Stimulated activated CD4-positive, alpha-beta T cell treated with anti-CD3 and anti-CD28 coated beads, Interleukin-12 subunit alpha, Interleukin-12 subunit beta, amount 100 ng/mL, for 48 hours (primary cell): ENCODE measurements around the gene PDXK.

Source experiments
- DNase-seq, 3 donors: peaks; one replicate each; pipeline ENCODE4 v3.0.0-alpha.2; 2020; ENCODE audit warnings: low read depth in 2 of 3, low spot score in 1 of 3

The PDXK gene

DNA sequence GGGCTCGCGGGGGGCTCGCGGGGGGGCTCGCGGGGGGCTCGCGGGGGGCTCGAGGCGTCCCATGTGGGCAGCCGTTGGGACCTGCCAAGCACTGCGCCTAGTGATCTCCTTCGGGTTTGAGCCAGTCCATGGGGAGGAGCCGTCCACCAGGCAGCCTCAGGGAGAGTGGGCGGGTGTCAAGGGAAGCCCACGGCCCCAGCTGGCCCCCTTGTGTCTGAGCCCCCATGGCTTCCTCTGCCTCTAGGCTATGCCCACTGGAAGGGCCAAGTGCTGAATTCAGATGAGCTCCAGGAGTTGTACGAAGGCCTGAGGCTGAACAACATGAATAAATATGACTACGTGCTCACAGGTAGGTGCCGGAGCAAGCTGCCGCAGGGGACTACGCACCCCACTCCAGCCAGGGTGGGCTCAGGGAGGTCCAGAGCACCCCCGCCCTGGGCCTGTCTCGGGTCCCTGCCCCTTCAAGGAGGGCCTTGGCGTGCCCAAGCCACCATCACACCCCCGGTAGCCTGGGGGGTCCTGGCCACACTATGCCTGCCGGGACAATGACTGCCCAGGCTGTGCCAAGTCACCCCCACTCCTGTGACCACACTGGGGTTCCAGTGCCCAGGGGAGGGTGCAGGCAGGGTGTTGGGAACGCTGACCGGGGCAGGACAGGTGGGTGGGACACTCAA, 22.6 kb downstream of the PDXK start:
- DNase-seq, result no peak

DNA sequence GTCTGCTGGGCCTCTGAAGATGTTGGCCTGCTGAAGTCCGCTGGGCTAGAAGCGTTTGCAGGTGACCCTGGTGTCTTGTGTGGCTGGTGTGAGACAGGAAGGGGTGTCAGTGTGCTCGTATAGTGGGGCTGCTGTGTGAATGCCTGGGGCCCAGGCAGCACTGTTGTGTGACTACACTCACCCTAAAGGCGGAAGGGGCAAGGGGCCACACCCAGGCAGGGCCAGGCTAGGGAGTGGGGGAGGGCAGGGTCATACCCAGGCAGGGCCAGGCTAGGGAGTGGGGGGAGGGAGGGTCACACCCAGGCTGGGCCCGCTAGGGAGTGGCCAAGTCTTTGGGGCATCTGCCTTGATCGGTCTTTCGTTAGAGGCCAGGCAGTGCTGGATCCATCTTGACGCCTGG, 25.0 kb downstream of the PDXK start:
- no peak for DNase-seq

DNA sequence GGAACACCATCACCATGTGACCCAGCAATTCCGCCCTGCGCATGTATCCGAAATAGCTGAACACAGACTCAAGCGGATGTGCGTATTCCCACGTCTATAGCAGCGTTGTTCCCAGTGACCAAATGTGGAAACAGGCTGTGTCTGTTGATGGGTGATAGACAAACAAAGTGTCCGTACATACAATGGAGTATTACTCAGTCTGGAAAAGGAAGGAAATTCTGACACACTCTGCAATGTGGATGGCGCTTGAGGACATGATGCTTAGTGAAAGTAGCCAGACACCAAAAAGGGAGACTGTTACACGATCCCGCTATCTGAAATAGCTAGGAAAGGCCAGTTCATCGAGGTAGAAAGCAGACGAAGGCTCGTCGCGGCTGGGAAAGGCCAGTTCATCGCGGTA, 25.8 kb downstream of the PDXK start:
- no peak for DNase-seq

DNA sequence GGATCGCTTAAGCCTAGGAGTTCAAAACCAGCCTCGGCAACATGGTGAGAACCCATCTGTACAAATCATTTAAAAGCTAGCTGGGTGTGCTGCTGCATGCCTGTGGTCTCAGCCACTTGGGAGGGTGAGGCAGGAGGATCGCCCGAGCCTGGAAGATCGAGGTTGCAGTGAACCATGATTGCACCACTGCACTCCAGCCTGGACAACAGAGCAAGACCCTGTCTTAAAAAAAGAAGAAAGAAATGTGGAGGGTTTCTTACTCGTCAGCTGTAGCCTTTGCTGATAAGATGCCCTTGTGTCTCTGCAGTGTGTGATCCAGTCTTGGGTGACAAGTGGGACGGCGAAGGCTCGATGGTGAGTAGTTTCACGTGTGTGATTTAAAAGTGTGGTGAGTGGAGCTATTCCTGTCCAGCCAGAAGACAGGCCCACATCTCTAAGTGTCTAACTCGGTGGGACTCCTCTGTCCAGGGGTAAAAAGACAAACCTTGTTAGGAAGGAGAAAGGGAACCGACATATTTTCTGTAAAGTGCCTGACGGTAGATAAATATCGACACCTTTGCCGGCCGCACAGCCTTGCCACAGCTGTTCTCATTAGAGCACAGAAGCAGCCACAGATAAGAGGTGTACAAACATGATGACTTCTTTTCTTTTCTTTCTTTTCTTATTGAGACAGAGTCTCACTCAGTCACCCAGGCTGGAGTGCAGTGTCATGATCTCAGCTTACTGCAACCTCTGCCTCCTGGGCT, 27.0 kb downstream of the PDXK start:
- DNase-seq, result no peak

DNA sequence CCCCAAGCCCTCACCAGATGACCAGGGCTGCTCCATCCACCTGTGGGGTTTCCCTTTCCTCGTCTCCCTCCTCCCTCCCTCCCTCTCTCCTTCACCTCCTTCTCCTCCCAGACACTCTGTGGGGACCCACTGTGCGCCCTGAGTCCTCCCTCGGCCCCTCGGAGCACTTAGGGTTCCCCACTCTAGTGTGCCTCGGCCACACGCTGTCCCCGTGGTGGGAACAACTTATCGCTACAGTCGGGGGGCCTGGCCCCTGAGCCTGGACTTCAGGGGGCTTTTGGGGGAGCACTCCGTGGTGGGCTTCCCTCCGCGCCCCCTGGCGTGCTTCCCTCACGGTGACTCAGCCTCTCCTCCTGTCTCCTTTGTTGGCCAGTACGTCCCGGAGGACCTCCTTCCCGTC, 29.7 kb downstream of the PDXK start:
- no peak for DNase-seq

DNA sequence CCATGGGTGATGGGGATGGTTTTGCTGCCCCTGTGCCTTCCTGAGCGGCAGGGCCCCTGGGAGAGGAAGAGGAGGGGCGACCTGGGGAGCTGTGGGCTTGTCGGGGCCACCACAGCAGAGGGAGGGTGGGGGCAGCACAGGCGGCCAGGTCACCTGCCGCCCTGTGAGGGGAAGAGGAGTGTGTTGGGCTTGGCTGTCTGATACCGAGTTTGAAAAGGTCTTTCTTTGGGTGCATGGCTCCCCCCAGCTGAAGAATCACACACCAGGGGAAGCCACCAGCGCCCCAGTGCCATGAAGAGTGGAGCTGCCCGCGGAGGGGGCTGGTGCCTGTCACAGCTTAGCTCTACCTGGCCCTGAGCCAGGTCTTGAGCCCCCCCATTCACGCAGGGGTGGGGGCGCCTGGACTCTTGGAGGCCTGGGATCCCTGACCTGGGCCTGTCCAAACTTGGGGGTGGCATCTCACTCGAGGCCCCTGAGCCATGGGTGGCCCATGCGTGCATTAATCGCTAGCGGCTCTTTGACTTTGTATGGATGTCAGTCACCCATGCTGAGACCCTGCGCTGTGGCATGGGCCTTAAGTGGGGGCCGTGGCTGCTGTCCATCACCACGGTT, 30.8 kb downstream of the PDXK start:
- DNase-seq, result no peak

DNA sequence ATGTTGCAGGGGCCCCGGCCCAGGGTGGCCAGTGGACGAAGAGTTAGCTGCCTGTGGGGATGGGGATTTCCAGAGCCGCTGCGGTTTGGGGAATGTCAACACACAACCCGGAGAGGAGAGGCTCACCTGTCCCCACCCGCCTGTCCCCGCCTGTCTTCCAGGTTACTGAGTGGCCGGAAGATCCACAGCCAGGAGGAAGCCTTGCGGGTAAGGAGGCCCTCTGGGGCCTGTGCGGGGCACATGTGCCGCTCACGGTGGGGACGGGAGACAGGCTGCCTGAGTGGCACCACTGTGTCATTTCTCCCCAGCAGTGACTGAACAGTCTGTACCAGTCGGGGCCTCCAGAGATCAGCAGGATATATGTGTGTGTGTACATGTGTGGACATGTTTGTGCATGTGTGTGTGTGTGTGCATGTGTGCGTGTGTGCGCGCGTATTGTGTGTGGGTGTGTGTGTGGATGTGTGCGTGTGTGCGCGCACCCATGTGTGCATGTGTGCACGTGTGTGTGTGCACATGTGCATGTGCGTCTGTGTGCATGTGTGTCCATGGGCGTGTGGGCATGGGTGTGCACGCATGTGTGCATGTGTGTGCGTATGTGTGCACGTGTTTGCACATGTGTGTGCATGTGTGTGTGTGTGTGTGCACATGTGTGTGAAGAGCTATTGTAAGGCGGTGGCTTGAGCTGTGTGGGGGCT, 31.6 kb downstream of the PDXK start:
- DNase-seq, result no peak

DNA sequence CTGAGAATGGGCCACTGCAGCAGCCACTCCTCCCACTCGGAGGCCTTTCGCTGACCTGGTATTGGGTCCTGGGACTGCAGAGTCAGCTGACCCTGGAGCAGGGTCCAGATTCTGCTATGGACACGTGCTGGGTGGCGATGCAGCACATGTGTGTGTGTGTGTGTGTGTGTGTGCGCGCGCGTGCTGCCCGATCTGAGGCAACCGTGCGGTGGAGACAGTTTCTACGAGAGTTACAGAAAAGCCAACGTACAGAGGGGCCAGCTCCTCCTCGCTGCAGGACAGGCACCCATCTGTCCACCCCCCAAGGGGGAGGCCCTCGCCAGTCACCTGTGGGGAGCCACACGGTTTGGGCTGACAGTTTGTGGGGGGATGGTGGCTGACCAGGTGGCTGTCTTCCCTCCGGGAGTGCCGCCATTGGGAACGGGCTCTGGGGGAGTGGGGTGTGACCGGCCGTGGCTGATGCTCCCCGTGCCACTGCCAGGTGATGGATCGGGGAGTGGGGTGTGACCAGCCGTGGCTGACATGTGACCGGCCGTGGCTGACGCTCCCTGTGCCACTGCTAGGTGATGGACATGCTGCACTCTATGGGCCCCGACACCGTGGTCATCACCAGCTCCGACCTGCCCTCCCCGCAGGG, 33.1 kb downstream of the PDXK start:
- no peak for DNase-seq

DNA sequence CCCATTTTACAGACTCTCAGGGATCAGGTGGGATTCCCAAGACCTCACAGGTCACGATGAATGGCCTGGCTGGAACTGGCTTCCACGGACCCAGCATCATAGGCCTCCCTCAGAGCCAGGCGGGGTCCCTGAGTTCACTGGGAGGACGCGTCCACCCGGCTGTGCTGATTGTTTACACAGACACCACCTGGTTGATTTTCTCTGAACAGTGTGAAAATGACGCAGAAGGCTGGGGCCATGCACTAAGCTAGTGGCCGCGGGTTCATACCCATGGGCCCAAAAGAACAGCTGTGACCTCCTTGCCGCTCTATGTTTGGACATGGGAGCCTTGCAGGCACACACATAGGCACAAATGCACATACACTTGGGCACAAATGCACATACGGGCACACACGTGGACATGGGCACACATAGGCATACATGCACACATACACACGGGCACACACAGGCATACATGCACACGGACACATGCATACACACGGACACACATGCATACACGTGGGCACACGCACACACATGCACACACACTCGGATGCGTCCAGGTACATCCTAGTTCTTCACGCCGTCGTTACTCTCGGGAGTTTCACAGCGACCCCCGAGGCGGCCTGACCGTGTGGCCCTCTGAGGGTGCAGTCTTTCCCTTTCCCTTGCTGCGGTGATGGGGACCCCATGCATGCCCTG, 34.0 kb downstream of the PDXK start:
- DNase-seq, result no peak

DNA sequence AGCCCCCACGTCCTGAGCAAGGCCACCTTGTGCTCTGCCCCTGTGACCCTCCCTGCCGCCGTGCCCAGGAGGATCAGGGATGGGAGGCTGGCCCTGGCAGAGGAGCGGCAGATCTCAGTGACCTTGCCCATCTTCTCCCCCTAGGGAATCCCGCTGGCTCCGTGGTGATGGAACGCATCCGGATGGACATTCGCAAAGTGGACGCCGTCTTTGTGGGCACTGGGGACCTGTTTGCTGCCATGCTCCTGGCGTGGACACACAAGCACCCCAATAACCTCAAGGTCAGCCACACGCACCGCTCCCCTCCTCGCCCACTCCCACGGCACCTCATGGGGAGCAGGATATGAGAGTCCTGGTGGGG, 34.5 kb downstream of the PDXK start:
- DNase-seq, result no peak

DNA sequence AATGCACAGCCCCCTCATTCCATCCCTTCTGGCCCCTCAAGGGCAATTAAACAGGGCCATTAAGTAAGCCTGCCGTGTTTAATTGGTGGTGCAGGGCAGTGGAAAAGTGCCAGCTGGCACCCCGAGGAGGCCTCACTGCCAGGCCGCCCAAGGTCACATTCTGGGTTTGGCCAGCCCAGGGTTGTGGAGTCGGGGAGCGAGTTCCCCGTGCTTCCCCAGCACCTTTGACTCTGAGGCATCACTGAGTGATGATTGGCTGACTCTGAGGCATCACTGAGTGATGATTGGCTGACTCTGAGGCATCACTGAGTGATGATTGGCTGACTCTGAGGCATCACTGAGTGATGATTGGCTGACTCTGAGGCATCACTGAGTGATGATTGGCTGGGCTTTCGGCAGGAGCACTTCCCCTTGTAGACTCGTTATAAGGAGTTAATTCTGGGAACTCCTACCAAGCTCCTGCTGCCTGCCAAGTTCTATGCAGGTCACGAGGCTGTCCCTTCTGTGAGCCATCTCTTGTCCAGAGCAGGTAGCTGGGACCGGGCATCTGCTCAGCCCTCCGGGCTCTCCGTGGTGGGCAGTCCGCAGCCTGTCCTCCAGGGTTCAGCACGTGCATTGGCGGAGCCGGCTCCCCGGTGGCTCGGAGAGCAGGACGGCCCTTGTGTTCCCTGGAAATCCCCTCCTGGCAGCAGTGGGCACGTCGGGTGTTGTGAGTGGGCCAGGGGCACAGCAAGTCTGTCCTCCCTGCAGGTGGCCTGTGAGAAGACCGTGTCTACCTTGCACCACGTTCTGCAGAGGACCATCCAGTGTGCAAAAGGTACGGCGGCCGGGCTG, 36.2 kb downstream of the PDXK start:
- DNase-seq, result no peak

DNA sequence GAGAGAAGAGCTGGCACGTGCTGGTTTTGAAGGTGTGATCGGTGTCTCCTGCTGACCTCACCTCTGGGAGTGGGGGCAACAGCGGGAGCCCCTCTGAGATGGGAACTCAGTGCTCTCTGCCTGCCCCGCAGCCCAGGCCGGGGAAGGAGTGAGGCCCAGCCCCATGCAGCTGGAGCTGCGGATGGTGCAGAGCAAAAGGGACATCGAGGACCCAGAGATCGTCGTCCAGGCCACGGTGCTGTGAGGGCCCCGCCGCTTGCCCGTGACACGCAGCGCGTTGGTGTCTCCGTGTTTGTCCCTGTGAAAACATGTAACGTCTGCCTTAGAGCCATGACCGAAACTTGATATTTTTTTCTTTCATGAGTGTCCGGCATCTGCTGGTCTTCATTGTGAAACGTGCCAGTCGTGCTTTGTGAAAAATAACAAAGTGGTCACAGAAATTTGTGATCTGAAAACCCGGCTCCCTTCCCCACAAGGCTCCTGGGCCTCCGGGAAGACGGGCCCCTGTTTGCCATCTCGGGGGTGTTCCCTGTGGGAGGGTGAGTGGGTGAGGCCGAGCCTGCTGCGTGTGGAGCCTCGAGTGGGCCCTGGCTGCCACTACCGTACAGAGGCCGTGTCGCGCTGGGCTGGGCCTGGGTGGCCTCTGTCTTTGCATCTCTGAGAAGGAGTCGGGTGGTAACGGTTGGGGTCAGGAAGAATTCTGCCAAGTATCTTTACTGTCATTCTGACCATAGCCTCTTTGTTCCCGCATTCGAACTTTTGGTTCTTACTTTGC, 37.1 kb downstream of the PDXK start:
- no peak for DNase-seq

DNA sequence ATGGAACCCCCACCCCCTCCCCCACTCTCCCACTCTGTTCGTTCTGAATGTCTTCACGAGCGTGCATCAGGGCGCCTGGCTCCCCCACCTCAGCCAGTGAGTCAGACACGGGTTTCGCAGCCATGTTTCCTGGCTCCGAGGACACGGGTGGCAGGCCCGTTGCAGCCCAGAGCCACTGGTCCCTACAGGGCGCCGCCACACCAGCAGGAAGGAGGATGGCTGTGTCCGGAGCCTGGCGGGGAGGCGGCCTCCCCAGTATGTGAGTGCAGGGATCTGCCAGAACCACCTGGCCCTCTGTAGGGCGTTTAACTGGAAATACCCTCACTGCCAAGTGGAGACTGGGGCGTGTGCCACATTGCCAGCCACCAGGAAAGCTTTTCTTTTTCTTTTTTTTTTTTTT, 38.7 kb downstream of the PDXK start:
- DNase-seq, result no peak

DNA sequence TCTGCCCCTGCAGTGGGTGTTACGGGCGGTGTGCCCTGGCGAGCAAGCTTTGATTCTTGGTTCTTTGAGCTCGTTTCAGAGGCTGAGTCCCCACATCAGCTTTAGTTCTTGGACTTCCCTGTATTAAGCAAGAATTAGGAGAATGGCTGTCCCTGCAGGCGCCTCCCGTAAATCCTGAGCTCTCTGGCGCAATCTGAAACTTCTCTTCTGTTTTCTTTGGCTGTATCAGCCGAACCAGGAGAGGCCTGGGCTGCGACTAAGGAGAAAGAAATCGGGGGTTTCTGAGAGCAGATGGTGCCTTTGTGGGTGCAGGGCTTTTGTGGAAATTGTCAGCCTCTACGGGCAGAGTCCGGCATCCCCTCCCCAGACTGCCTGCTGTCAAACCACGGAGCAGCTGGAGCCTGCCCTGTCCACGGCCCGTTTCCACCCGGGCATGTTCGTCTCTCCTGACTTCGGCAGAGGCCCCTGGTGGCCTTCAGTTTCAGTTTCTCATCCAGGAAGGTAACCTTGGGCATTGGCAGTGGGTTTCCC, 39.2 kb downstream of the PDXK start:
- DNase-seq, result no peak

DNA sequence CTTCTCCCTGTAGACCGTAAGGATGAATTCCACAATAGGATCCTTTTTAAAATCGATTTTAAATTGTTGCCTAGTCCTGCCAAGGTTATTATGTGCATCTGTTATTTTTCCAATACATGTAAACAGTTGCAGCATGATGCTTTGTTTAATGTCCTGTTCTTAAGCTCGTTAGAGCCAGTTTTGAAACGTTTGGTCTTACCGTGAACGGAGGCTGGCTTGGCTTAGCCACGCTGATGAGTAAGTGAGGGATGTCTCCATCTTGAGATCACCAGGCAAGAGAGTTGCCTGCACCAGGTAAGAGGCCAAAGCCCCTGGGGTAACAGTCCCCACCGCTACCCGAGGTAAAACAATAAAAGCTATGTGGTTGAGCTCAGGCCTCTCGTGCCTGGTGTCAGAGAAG, 39.9 kb downstream of the PDXK start:
- DNase-seq, result no peak

DNA sequence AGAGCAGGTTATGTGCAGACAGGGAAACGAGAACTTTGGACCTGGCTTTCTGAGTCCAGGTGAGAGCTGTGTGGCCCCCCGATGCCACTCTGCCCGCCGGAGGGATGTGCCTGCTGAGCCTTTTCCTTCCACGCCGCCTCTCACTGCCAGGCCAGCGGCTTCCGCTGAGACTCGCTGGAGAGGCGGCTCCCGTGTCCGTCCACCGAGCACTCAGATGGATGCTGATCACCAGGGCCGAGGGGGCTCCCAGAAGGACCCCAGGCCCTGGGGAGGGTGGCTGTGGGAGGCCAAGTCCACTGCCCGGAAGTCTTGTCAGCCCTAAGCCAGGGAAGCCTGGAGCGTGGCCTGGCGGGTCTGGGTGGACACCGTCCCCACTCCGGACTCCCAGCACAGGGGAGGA, 40.7 kb downstream of the PDXK start:
- no peak for DNase-seq

DNA sequence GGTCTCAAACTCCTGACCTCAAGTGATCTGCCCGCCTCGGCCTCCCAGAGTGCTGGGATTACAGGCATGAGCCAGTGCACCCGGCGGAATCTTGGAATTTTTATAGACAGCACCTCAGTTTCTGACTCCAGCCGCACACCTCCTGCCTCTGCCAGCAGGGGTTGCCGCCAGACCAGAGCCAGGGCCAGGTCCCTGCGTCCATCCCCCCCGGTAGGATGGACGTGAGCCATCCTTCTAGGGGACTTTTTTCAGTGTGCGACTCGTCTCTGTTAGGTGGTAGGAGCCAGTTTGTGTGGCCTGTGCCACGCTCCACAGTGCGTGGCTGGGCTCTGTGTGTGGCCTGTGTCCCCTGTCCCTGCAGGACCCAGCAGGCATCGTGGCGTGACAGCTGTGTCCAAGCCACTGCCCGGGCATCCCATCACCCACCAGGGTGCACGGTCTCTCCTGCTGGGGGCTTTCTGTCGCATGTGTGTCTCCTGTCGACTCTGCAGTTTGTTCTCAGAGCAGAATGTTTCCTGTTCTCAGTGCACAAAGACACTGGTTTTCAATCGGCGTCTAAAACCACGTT, 41.5 kb downstream of the PDXK start:
- DNase-seq, result no peak

DNA sequence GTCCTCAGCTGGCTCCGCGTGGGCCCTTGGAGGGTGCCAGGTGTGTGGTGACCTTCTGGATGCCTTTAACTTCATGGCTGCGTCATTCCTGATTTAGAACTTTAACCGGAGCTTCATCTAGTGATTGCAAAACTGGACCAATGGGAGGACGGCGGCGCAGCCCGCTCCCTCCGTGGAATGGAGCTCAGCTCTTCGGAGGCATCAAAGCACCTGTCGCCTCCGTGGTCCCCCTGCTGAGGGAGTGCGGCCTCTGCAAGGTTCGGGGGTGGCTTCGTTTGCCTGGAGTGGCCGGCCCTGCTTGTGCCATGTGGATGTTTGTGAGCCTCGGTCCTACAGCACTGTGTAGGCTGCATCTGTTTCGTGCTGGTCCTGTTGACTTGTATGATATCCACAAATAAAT, 43.0 kb downstream of the PDXK start:
- no peak for DNase-seq
